Left ventricle myocardium inferior (tissue), 1 donor: ENCODE measurements around the gene SOX9. TPM values are rescaled to one million over a fixed set of nuclear protein-coding genes. Genes with fewer than 3 reads are reported as not detected.
A peak's percentile ranks its signal among the peaks of the same experiment; 100 is the strongest.

Experiments used
- DNase-seq: peaks from one replicate; pipeline ENCODE4 v3.0.0-alpha.2; 2020
- H3K27ac ChIP-seq: fragments of 200-600 bp; replicated peaks from 2 replicates; pipeline ENCODE4 v1.8.0; 2021
- H3K27me3 ChIP-seq: fragments of 200-600 bp; 2 replicates; pipeline ENCODE4 v1.8.0; 2021; ENCODE audit warnings: low read depth
- H3K36me3 ChIP-seq: fragments of 200-600 bp; 2 replicates; pipeline ENCODE4 v1.8.0; 2021
- H3K4me1 ChIP-seq: fragments of 200-600 bp; 2 replicates; pipeline ENCODE4 v1.8.0; 2021
- H3K4me3 ChIP-seq: fragments of 200-600 bp; 2 replicates; pipeline ENCODE4 v1.8.0; 2021; ENCODE audit warnings: mild to moderate bottlenecking, moderate library complexity
- H3K9me3 ChIP-seq: fragments of 200-600 bp; replicated peaks from 2 replicates; pipeline ENCODE4 v1.8.0; 2021
- CTCF ChIP-seq: fragments of 200-600 bp; IDR thresholded peaks from 2 replicates; pipeline ENCODE4 v1.8.0; 2021; ENCODE audit warnings: antibody characterized with exemption, mild to moderate bottlenecking, borderline replicate concordance
- intact Hi-C: fragments of 100-400 bp; cut with micrococcal nuclease; formaldehyde crosslinking; loops from one replicate; pipeline ENCODE4 v1.11.0; 2022
- total RNA-seq: library from RNA; stranded (reverse); fragmentation: NEBNext Ultra II Directional; extraction: Animal tissue kit (Norgen Biotek cat#: 25700); gene quantifications from one replicate; pipeline ENCODE4 v1.2.1, GENCODE V29; 2021
- donor health status: DM: no; HTN: yes; CAD: no; lungs with severe emphysema.

Gene SOX9
- total RNA-seq, 1 donor from 2014 or later: 15.0 TPM

DNA sequence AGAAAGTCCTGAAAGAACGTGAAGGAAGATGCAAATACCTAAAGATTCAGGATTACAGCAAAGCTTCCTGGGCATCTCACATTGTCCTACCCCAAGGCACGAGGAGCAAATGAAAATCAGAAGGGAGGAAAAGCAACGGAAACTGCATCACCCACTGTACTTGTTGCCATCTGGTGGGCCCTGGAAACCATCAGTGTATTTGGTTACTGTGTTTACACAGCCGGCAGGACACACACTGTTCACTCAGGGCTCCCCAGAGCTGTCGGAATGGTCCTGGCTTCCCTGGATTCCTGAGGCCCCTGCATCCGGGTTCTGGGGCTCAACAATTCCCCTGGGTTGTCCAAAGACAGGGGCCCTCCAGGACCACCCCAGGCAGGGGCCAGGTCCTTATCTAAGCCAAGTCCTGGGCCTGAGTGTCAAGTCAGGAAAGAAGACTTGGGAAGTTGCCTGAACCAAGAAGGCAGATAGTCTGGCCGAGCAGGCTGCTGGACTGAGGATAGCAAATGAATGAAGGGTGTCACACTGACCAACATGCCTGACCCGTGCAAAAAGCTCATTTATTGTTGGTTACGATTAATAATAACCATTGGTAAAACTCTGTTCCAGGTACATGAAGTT is 52.8 kb downstream of the SOX9 start:
- Histone ChIP-seq H3K9me3 (no peaks in the 10 kb centered on the region), H3K27me3 (no peaks in the 10 kb centered on the region), H3K36me3 (no peaks in the 10 kb centered on the region), H3K4me3 (no peak overlapping the region), H3K27ac (peak overlapping the region; percentile 27), H3K4me1 (peaks cover 14% of the 10 kb centered on the region)
- DNase-seq: no peak
- intact Hi-C loops: no loop called here
- no peak for TF ChIP-seq CTCF

DNA sequence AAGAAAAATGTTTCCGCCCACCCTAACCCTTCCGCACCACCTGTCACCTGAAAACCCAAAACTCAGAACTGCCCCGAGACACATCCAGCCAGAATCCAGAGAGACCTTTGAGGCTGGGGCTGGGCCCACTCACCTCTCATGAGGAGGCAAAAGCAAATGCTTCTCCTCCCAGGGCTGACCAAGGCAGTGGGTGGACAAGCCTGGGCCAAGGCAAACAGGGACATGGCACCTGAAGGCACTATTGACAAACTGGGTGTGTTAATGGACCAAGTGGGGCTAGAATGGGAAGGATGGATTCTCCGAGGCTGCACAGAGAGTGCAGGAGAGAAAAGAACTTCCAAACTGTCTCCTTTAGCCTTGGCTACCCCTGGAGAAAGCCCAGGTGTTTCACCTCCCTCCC is 54.4 kb downstream of the SOX9 start:
- H3K4me1 ChIP-seq: peaks cover 14% of the 10 kb centered on the region
- no peaks in the 10 kb centered on the region for H3K9me3 ChIP-seq
- intact Hi-C loops: no loop called here
- no peak for DNase-seq
- H3K27me3 ChIP-seq: no peaks in the 10 kb centered on the region
- no peak overlapping the region for H3K27ac ChIP-seq
- TF ChIP-seq CTCF: no peak
- H3K36me3 ChIP-seq: no peaks in the 10 kb centered on the region
- no peak overlapping the region for H3K4me3 ChIP-seq
